Measurements from ENCODE around the gene IVL. TPM values are rescaled to one million over a fixed set of nuclear protein-coding genes. Genes with fewer than 3 reads are reported as not detected.

Gene IVL
- total and polyA plus RNA-seq, 4 donors = 0.02 TPM; not detected in 3

DNA sequence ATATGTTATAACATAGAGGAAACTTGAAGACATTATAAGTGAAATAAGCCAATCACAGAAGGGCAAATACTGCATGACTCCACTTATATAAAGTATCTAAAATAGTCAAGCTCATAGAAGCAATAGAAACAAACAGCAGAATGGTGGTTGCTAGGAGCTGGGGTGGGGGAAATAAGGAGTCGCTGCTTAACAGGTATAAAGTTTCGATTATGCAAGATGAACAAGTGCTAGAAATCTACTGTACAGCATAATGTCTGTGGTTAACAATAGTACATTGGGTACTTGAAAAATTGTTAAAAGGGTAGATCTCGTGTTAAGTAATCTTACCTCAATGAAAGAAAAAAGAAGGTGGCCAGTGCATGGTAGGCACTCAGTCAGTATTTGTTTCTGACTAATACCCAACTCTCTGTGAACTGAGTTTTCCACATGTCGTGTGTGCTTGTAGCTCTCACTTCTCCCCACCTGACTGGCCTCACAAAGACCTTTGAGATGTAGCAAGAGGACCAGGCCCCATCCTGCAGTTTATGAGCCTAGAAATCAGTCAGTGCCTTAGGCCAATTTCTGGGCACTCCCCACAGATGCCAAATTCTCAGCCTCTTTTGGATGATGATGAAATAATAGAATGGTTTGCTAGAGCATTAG lies 23.9 kb downstream of the IVL start:
- Histone ChIP-seq H3K9me3 (ENCODE audit: control insufficient read depth in 4 of 4, low read length in 3 of 4) (no peaks in the 10 kb centered on the region), H3K9ac (ENCODE audit: low read depth in 1 of 2, low read length in 2 of 2) (no peak overlapping the region), H3K4me3 (ENCODE audit: low read depth in 1 of 3, low read length in 3 of 3) (no peak overlapping the region), H3K27ac (ENCODE audit: low read depth in 1 of 2, low read length in 2 of 2) (no peak overlapping the region), H3K4me1 (ENCODE audit: control insufficient read depth in 4 of 4, insufficient read depth in 4 of 4, low read length in 3 of 4) (peaks cover 0 to 6% (median 2%) of the 10 kb centered on the region in 4 donors), H3K36me3 (ENCODE audit: control insufficient read depth in 4 of 4, insufficient read depth in 3 of 4, low read depth in 1 of 4, low read length in 3 of 4) (no peaks in the 10 kb centered on the region), H3K27me3 (ENCODE audit: control insufficient read depth in 4 of 4, insufficient read depth in 4 of 4, low read length in 3 of 4) (no peaks in the 10 kb centered on the region)
- 83% methylated on average over 4 of the region's 4 CpGs for WGBS
- DNase-seq (ENCODE audit: low spot score) = no peak
- TF ChIP-seq, protein P1, sequence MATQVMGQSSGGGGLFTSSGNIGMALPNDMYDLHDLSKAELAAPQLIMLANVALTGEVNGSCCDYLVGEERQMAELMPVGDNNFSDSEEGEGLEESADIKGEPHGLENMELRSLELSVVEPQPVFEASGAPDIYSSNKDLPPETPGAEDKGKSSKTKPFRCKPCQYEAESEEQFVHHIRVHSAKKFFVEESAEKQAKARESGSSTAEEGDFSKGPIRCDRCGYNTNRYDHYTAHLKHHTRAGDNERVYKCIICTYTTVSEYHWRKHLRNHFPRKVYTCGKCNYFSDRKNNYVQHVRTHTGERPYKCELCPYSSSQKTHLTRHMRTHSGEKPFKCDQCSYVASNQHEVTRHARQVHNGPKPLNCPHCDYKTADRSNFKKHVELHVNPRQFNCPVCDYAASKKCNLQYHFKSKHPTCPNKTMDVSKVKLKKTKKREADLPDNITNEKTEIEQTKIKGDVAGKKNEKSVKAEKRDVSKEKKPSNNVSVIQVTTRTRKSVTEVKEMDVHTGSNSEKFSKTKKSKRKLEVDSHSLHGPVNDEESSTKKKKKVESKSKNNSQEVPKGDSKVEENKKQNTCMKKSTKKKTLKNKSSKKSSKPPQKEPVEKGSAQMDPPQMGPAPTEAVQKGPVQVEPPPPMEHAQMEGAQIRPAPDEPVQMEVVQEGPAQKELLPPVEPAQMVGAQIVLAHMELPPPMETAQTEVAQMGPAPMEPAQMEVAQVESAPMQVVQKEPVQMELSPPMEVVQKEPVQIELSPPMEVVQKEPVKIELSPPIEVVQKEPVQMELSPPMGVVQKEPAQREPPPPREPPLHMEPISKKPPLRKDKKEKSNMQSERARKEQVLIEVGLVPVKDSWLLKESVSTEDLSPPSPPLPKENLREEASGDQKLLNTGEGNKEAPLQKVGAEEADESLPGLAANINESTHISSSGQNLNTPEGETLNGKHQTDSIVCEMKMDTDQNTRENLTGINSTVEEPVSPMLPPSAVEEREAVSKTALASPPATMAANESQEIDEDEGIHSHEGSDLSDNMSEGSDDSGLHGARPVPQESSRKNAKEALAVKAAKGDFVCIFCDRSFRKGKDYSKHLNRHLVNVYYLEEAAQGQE (IDR thresholded peaks at IDR 0.05) = no peak
- TF ChIP-seq SP1 (IDR thresholded peaks at IDR 0.05) = no peak
- no peak for TF ChIP-seq TAF1 (conservative IDR thresholded peaks at IDR 0.05)
- TF ChIP-seq, protein P2, sequence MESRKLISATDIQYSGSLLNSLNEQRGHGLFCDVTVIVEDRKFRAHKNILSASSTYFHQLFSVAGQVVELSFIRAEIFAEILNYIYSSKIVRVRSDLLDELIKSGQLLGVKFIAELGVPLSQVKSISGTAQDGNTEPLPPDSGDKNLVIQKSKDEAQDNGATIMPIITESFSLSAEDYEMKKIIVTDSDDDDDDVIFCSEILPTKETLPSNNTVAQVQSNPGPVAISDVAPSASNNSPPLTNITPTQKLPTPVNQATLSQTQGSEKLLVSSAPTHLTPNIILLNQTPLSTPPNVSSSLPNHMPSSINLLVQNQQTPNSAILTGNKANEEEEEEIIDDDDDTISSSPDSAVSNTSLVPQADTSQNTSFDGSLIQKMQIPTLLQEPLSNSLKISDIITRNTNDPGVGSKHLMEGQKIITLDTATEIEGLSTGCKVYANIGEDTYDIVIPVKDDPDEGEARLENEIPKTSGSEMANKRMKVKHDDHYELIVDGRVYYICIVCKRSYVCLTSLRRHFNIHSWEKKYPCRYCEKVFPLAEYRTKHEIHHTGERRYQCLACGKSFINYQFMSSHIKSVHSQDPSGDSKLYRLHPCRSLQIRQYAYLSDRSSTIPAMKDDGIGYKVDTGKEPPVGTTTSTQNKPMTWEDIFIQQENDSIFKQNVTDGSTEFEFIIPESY (IDR thresholded peaks at IDR 0.05) = no peak
- no peak for TF ChIP-seq HNF4A (conservative IDR thresholded peaks at IDR 0.05)
- no peak for TF ChIP-seq FOXA2 (IDR thresholded peaks at IDR 0.05)
- no peak for TF ChIP-seq YY1 (IDR thresholded peaks at IDR 0.05)
- TF ChIP-seq JUND (IDR thresholded peaks at IDR 0.05) = no peak

DNA sequence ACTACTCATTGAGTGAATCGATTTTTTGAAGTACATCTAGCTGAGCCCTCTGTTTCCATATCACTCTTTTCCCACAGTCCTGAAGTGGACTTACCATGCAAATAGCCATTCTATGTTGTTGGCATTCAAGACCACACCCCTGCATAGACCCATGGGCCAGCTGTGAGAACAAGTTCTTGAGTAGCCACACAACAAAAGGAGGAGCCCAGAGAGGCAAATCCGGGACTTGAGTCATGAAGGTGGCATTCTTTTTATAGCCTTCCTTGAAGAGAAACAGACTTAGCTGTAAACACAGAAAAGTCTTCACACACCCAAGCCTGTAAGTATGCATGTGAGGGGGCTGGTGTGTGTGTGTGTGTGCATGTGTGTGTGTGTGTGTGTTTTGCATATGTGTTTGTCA lies 24.9 kb downstream of the IVL start:
- DNase-seq (ENCODE audit: low spot score) = no peak
- Histone ChIP-seq H3K4me3 (ENCODE audit: low read depth in 1 of 3, low read length in 3 of 3) (no peak overlapping the region), H3K9ac (ENCODE audit: low read depth in 1 of 2, low read length in 2 of 2) (no peak overlapping the region), H3K9me3 (ENCODE audit: control insufficient read depth in 4 of 4, low read length in 3 of 4) (no peaks in the 10 kb centered on the region), H3K4me1 (ENCODE audit: control insufficient read depth in 4 of 4, insufficient read depth in 4 of 4, low read length in 3 of 4) (peaks cover 0 to 6% (median 2%) of the 10 kb centered on the region in 4 donors), H3K36me3 (ENCODE audit: control insufficient read depth in 4 of 4, insufficient read depth in 3 of 4, low read depth in 1 of 4, low read length in 3 of 4) (no peaks in the 10 kb centered on the region), H3K27ac (ENCODE audit: low read depth in 1 of 2, low read length in 2 of 2) (no peak overlapping the region), H3K27me3 (ENCODE audit: control insufficient read depth in 4 of 4, insufficient read depth in 4 of 4, low read length in 3 of 4) (no peaks in the 10 kb centered on the region)
- WGBS = 81% methylated on average over 2 of the region's 2 CpGs
- TF ChIP-seq, protein P3, sequence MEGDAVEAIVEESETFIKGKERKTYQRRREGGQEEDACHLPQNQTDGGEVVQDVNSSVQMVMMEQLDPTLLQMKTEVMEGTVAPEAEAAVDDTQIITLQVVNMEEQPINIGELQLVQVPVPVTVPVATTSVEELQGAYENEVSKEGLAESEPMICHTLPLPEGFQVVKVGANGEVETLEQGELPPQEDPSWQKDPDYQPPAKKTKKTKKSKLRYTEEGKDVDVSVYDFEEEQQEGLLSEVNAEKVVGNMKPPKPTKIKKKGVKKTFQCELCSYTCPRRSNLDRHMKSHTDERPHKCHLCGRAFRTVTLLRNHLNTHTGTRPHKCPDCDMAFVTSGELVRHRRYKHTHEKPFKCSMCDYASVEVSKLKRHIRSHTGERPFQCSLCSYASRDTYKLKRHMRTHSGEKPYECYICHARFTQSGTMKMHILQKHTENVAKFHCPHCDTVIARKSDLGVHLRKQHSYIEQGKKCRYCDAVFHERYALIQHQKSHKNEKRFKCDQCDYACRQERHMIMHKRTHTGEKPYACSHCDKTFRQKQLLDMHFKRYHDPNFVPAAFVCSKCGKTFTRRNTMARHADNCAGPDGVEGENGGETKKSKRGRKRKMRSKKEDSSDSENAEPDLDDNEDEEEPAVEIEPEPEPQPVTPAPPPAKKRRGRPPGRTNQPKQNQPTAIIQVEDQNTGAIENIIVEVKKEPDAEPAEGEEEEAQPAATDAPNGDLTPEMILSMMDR (IDR thresholded peaks at IDR 0.05; ENCODE audit: low read depth, low read length, missing input control) = no peak
- TF ChIP-seq RAD21 (IDR thresholded peaks at IDR 0.05) = no peak
- TF ChIP-seq FOXA1 (IDR thresholded peaks at IDR 0.05) = no peak
- TF ChIP-seq SP1 (IDR thresholded peaks at IDR 0.05) = no peak
- TF ChIP-seq GABPA (IDR thresholded peaks at IDR 0.05 in 1 of 2, conservative IDR thresholded peaks at IDR 0.05 in 1 of 2) = no peak
- TF ChIP-seq, protein P1 (IDR thresholded peaks at IDR 0.05) = no peak
- no peak for TF ChIP-seq HNF4A (conservative IDR thresholded peaks at IDR 0.05)
- no peak for TF ChIP-seq HNF4G (IDR thresholded peaks at IDR 0.05)
- TF ChIP-seq, protein P2 (IDR thresholded peaks at IDR 0.05) = no peak
- no peak for TF ChIP-seq RXRA (IDR thresholded peaks at IDR 0.05)
- no peak for TF ChIP-seq YY1 (IDR thresholded peaks at IDR 0.05)
- TF ChIP-seq, protein P4, sequence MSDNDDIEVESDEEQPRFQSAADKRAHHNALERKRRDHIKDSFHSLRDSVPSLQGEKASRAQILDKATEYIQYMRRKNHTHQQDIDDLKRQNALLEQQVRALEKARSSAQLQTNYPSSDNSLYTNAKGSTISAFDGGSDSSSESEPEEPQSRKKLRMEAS (IDR thresholded peaks at IDR 0.05) = no peak
- TF ChIP-seq NR2F2 (IDR thresholded peaks at IDR 0.05) = no peak
- TF ChIP-seq, protein P5, sequence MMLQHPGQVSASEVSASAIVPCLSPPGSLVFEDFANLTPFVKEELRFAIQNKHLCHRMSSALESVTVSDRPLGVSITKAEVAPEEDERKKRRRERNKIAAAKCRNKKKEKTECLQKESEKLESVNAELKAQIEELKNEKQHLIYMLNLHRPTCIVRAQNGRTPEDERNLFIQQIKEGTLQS (IDR thresholded peaks at IDR 0.05) = no peak
- TF ChIP-seq TAF1 (conservative IDR thresholded peaks at IDR 0.05) = no peak

Measured in liver (tissue), 9 donors.